CD4-positive, alpha-beta memory T cell (primary cell): ENCODE results near the gene RIT1. TPM values are rescaled to one million over a fixed set of nuclear protein-coding genes. Genes with fewer than 3 reads are reported as not detected.

Experiments used
- CTCF ChIA-PET: fragments of 350-600 bp; sonication (Branson Sonifier 250); formaldehyde crosslinking; loops from one replicate; lab custom pipeline; 2021; ENCODE audit warnings: inconsistent platforms; ENCODE audit not compliant: partially characterized antibody; lab: Charles Lee
- POLR2A ChIA-PET: fragments of 350-600 bp; sonication (Branson Sonifier 250); formaldehyde crosslinking; loops from one replicate; lab custom pipeline; 2021; ENCODE audit not compliant: partially characterized antibody; lab: Charles Lee
- DNase-seq, 5 donors: peaks; one replicate each; pipeline versions ENCODE4 v3.0.0 to v3.0.0-alpha.2; 2020 to 2022; ENCODE audit warnings: mixed read lengths in 1 of 5
- H3K27ac ChIP-seq: one replicate; pipeline ENCODE4 v1.7.0; 2013; ENCODE audit warnings: low read depth, low read length
- H3K27me3 ChIP-seq: 2 replicates; pipeline ENCODE4 v1.7.0; 2013; ENCODE audit warnings: mild to moderate bottlenecking, low read length, moderate library complexity; ENCODE audit not compliant: insufficient read depth
- H3K36me3 ChIP-seq: 2 replicates; pipeline ENCODE4 v1.7.0; 2013; ENCODE audit warnings: mild to moderate bottlenecking, low read length, moderate library complexity; ENCODE audit not compliant: insufficient read depth
- H3K4me1 ChIP-seq: 2 replicates; pipeline ENCODE4 v1.7.0; 2013; ENCODE audit warnings: mild to moderate bottlenecking, low read length, moderate library complexity; ENCODE audit not compliant: insufficient read depth
- H3K4me3 ChIP-seq, 2 donors: one replicate each; pipeline ENCODE4 v1.7.0; 2013; ENCODE audit warnings: low read length in 2 of 2, mild to moderate bottlenecking in 1 of 2
- H3K9me3 ChIP-seq, 2 donors: one replicate each; pipeline ENCODE4 v1.7.0; 2013; ENCODE audit warnings: low read length in 2 of 2, control low read depth in 1 of 2; ENCODE audit not compliant: control insufficient read depth in 1 of 2
- H3K27ac Mint-ChIP-seq, 7 donors: one replicate each; pipeline ENCODE4 v1.8.0; 2020 to 2021; ENCODE audit warnings: mixed read lengths in 7 of 7, mild to moderate bottlenecking in 6 of 7, inconsistent platforms in 3 of 7, moderate library complexity in 3 of 7
- H3K27me3 Mint-ChIP-seq, 2 donors: one replicate each; pipeline ENCODE4 v1.8.0; 2020 to 2021; ENCODE audit warnings: mixed read lengths in 2 of 2
- H3K36me3 Mint-ChIP-seq, 2 donors: one replicate each; pipeline ENCODE4 v1.8.0; 2020 to 2021; ENCODE audit warnings: mixed read lengths in 2 of 2, inconsistent platforms in 1 of 2, mild to moderate bottlenecking in 1 of 2
- H3K4me1 Mint-ChIP-seq, 4 donors: one replicate each; pipeline ENCODE4 v1.8.0; 2020 to 2021; ENCODE audit warnings: mixed read lengths in 4 of 4, mild to moderate bottlenecking in 1 of 4
- H3K4me3 Mint-ChIP-seq, 8 donors: one replicate each; pipeline ENCODE4 v1.8.0; 2020 to 2021; ENCODE audit warnings: mixed read lengths in 8 of 8, mild to moderate bottlenecking in 7 of 8, moderate library complexity in 6 of 8, inconsistent platforms in 3 of 8
- H3K9me3 Mint-ChIP-seq, 8 donors: one replicate each; pipeline ENCODE4 v1.8.0; 2020 to 2021; ENCODE audit warnings: mixed read lengths in 8 of 8, mild to moderate bottlenecking in 5 of 8, inconsistent platforms in 3 of 8, moderate library complexity in 1 of 8
- intact Hi-C: fragments of 100-400 bp; cut with micrococcal nuclease; formaldehyde crosslinking; loops from one replicate; pipeline ENCODE4 v1.15.1; 2023
- microRNA-seq: library from miRNA; unstranded; fragments of <30 nt; microRNA quantifications from one replicate; pipeline ENCODE4 v1.2.0, GENCODE V29; 2021; ENCODE audit warnings: borderline replicate concordance, borderline number of aligned reads, borderline microRNAs expressed, mixed read lengths
- polyA plus RNA-seq, 2 donors: library from polyadenylated mRNA; unstranded; fragments of 300-500 nt; fragmentation: Illumina TruSeq; gene quantifications; one replicate each; pipeline ENCODE4 v1.2.3, GENCODE V29; 2021
- total RNA-seq, 2 experiments: library from RNA; stranded (reverse); gene quantifications; one replicate each; pipeline ENCODE4 v1.2.3, GENCODE V29; 2021

The RIT1 gene
- total and polyA plus RNA-seq, 4 experiments from 2014 or later, result 14.1 to 48.0 (median 32.7) TPM

GRCh38 chr1:155850345-155850744 is 60.8 kb downstream of the RIT1 start:
- peaks cover 26 to 67% (median 40%) of the 10 kb centered on the region in 4 donors for H3K4me1 Mint-ChIP-seq
- no peak overlapping the region for H3K4me3 ChIP-seq
- H3K36me3 Mint-ChIP-seq, result peaks cover 39 to 64% of the 10 kb centered on the region in 2 donors
- peak overlapping the region in 3 of 8 donors; percentile 21 to 51 (median 31) for H3K4me3 Mint-ChIP-seq
- intact Hi-C loops, result no loop called here
- H3K9me3 ChIP-seq, result no peaks in the 10 kb centered on the region
- ChIA-PET POLR2A (interaction anchor here (1.1 kb wide), 1 partner anchor 9 kb away, joined by 3 read pairs; the partner anchor contains the start of gene SYT11), CTCF (no interaction called here)
- no peak overlapping the region for H3K27ac ChIP-seq
- DNase-seq, result no peak
- no peaks in the 10 kb centered on the region for H3K9me3 Mint-ChIP-seq
- H3K36me3 ChIP-seq, result peaks cover 31% of the 10 kb centered on the region
- H3K27me3 Mint-ChIP-seq, result no peaks in the 10 kb centered on the region
- H3K27ac Mint-ChIP-seq, result peak overlapping the region in 2 of 7 donors; percentile 25 to 63
- peaks cover 30% of the 10 kb centered on the region for H3K4me1 ChIP-seq
- no peaks in the 10 kb centered on the region for H3K27me3 ChIP-seq

- H3K36me3 ChIP-seq, result peaks cover 17% of the 10 kb centered on the region
- no peaks in the 10 kb centered on the region for H3K27me3 ChIP-seq
- Mint-ChIP-seq H3K4me3 (peak overlapping the region in 3 of 8 donors; percentile 22 to 38 (median 37)), H3K4me1 (peaks cover 38 to 81% (median 53%) of the 10 kb centered on the region in 4 donors), H3K27ac (peak overlapping the region in 5 of 7 donors; percentile 38 to 92 (median 77)), H3K9me3 (no peaks in the 10 kb centered on the region), H3K27me3 (no peaks in the 10 kb centered on the region), H3K36me3 (peaks cover 37 to 71% of the 10 kb centered on the region in 2 donors)
- POLR2A ChIA-PET, result no interaction called here
- peaks cover 48% of the 10 kb centered on the region for H3K4me1 ChIP-seq
- H3K27ac ChIP-seq, result no peak overlapping the region
- intact Hi-C loops, result no loop called here
- H3K4me3 ChIP-seq, result no peak overlapping the region
- H3K9me3 ChIP-seq, result no peaks in the 10 kb centered on the region
- CTCF ChIA-PET, result no interaction called here
- DNase-seq, result no peak
These were observed 63.2 kb downstream of the RIT1 start for GRCh38 chr1:155847823-155848529.

Small RNA genes within 50 kb of the gene (microRNA-seq; reads per million reads assigned to microRNA genes)
- gene MIR6738, result not detected

Other genes with a start within 250 kb of the RIT1 start
- gene YY1AP1, start 222.6 kb downstream of the RIT1 start, total RNA-seq, result 100 to 1,000 TPM in 1 of 2 experiments, 10 to 100 TPM in 1; 97.0 to 102 TPM
- gene YY1AP1, start 222.6 kb downstream of the RIT1 start, polyA plus RNA-seq, result 10 to 100 TPM; 20.6 to 51.7 TPM
- 100 to 1,000 TPM; 126 to 136 TPM for gene DAP3, start 222.3 kb downstream of the RIT1 start, total RNA-seq
- gene DAP3, start 222.3 kb downstream of the RIT1 start, polyA plus RNA-seq, result 100 to 1,000 TPM; 102 to 177 TPM
- 100 to 1,000 TPM; 118 to 134 TPM for gene GON4L, start 54.1 kb downstream of the RIT1 start, total RNA-seq
- 10 to 100 TPM in 1 of 2 donors, 1 to 10 TPM in 1; 9.3 to 51.0 TPM for gene GON4L, start 54.1 kb downstream of the RIT1 start, polyA plus RNA-seq
- gene SYT11, start 51.8 kb downstream of the RIT1 start, total RNA-seq, result 10 to 100 TPM; 17.7 to 18.2 TPM
- 10 to 100 TPM; 10.7 to 15.8 TPM for gene SYT11, start 51.8 kb downstream of the RIT1 start, polyA plus RNA-seq
- gene KHDC4, start 23.1 kb upstream of the RIT1 start, total RNA-seq, result 100 to 1,000 TPM; 127 to 134 TPM
- gene KHDC4, start 23.1 kb upstream of the RIT1 start, polyA plus RNA-seq, result 1 to 10 TPM; 5.5 to 9.4 TPM
- not detected for gene RXFP4, start 30.3 kb upstream of the RIT1 start, total RNA-seq
- gene RXFP4, start 30.3 kb upstream of the RIT1 start, polyA plus RNA-seq, result under 1 TPM in 1 of 2 donors, not detected in 1; 0.91 TPM
- 100 to 1,000 TPM; 190 to 198 TPM for gene ARHGEF2, start 67.2 kb upstream of the RIT1 start, total RNA-seq
- 10 to 100 TPM in 1 of 2 donors, 1 to 10 TPM in 1; 6.7 to 30.4 TPM for gene ARHGEF2, start 67.2 kb upstream of the RIT1 start, polyA plus RNA-seq
- 100 to 1,000 TPM; 252 to 276 TPM for gene SSR2, start 109.6 kb upstream of the RIT1 start, total RNA-seq
- gene SSR2, start 109.6 kb upstream of the RIT1 start, polyA plus RNA-seq, result 100 to 1,000 TPM; 349 to 442 TPM
- gene UBQLN4, start 142.4 kb upstream of the RIT1 start, total RNA-seq, result 10 to 100 TPM; 38.0 to 39.5 TPM
- 10 to 100 TPM in 1 of 2 donors, 1 to 10 TPM in 1; 8.9 to 12.7 TPM for gene UBQLN4, start 142.4 kb upstream of the RIT1 start, polyA plus RNA-seq
- gene LAMTOR2, start 143.4 kb upstream of the RIT1 start, total RNA-seq, result 10 to 100 TPM; 33.0 to 35.5 TPM
- 100 to 1,000 TPM; 136 to 151 TPM for gene LAMTOR2, start 143.4 kb upstream of the RIT1 start, polyA plus RNA-seq
- 1 to 10 TPM in 1 of 2 experiments, under 1 TPM in 1; 0.53 to 1.5 TPM for gene RAB25, start 149.8 kb upstream of the RIT1 start, total RNA-seq
- 1 to 10 TPM; 5.9 to 6.6 TPM for gene RAB25, start 149.8 kb upstream of the RIT1 start, polyA plus RNA-seq
- gene MEX3A, start 171.1 kb upstream of the RIT1 start, total RNA-seq, result not detected
- gene MEX3A, start 171.1 kb upstream of the RIT1 start, polyA plus RNA-seq, result not detected
- 10 to 100 TPM; 29.7 to 33.8 TPM for gene LMNA, start 203.4 kb upstream of the RIT1 start, total RNA-seq
- gene LMNA, start 203.4 kb upstream of the RIT1 start, polyA plus RNA-seq, result 10 to 100 TPM; 19.1 to 47.1 TPM
- 1 to 10 TPM; 1.2 TPM for gene SEMA4A, start 242.2 kb upstream of the RIT1 start, total RNA-seq
- 1 to 10 TPM in 1 of 2 donors, under 1 TPM in 1; 0.88 to 1.3 TPM for gene SEMA4A, start 242.2 kb upstream of the RIT1 start, polyA plus RNA-seq